Forelimb muscle (tissue), 1 donor: Measurements from ENCODE around the gene TGFBI. TPM values are rescaled to one million over a fixed set of nuclear protein-coding genes. Genes with fewer than 3 reads are reported as not detected.

ENCODE experiments used
- DNase-seq: peaks from one replicate; pipeline ENCODE4 v3.0.0-alpha.2; 2013; ENCODE audit warnings: low read depth
- polyA plus RNA-seq: library from polyadenylated mRNA; unstranded; fragments of 120-200 nt; gene quantifications from one replicate; pipeline ENCODE4 v1.2.1, GENCODE V29; 2013; ENCODE audit not compliant: insufficient read length

Gene TGFBI
- polyA plus RNA-seq, 1 donor, result 161 TPM

- DNase-seq, result no peak
These were observed 2.9 kb upstream of the TGFBI start for GRCh38 chr5:136025900-136026299.

- DNase-seq, result no peak
These were observed 2.2 kb upstream of the TGFBI start for GRCh38 chr5:136026636-136027035.

GRCh38 chr5:136027311-136027710, 1.5 kb upstream of the TGFBI start:
- no peak for DNase-seq

- no peak for DNase-seq
These were observed 698 bp upstream of the TGFBI start for GRCh38 chr5:136028090-136028489.

- no peak for DNase-seq
These were observed 1.5 kb downstream of the TGFBI start for GRCh38 chr5:136030252-136030651.

- no peak for DNase-seq
These were observed 2.3 kb downstream of the TGFBI start for GRCh38 chr5:136030956-136031611.

- DNase-seq, result no peak
These were observed 2.9 kb downstream of the TGFBI start for GRCh38 chr5:136031711-136032110.

GRCh38 chr5:136032564-136032963, 3.8 kb downstream of the TGFBI start:
- no peak for DNase-seq

GRCh38 chr5:136033234-136033633, 4.4 kb downstream of the TGFBI start:
- no peak for DNase-seq

- DNase-seq, result no peak
These were observed 5.1 kb downstream of the TGFBI start for GRCh38 chr5:136033848-136034247.

- no peak for DNase-seq
These were observed 5.7 kb downstream of the TGFBI start for GRCh38 chr5:136034492-136034891.

- DNase-seq, result no peak
These were observed 6.2 kb downstream of the TGFBI start for GRCh38 chr5:136034984-136035383.

- DNase-seq, result no peak
These were observed 7.0 kb downstream of the TGFBI start for GRCh38 chr5:136035837-136036236.

GRCh38 chr5:136036293-136036911, 7.6 kb downstream of the TGFBI start:
- no peak for DNase-seq

GRCh38 chr5:136037001-136037705, 8.4 kb downstream of the TGFBI start:
- no peak for DNase-seq

- no peak for DNase-seq
These were observed 9.8 kb downstream of the TGFBI start for GRCh38 chr5:136038635-136039034.

- no peak for DNase-seq
These were observed 10.4 kb downstream of the TGFBI start for GRCh38 chr5:136039202-136039601.

- no peak for DNase-seq
These were observed 12.1 kb downstream of the TGFBI start for GRCh38 chr5:136040746-136041415.

GRCh38 chr5:136042156-136042555, 13.4 kb downstream of the TGFBI start:
- no peak for DNase-seq

GRCh38 chr5:136042665-136043121, 13.9 kb downstream of the TGFBI start:
- DNase-seq, result no peak

- no peak for DNase-seq
These were observed 14.8 kb downstream of the TGFBI start for GRCh38 chr5:136043551-136043950.

- DNase-seq, result no peak
These were observed 15.3 kb downstream of the TGFBI start for GRCh38 chr5:136043968-136044610.
